HuH-7 (cell line): ENCODE measurements around the gene ORC1.
"Not testable (repeated sequence)": the region's sequence is repeated elsewhere in the genome, so short reads cannot be mapped to it uniquely, and the experiment has no call there.

Source experiments
- DNase-seq: peaks from one replicate; pipeline ENCODE4 v3.0.0; 2011; ENCODE audit warnings: low spot score

The ORC1 gene

GRCh38 chr1:52386458-52386857, 17.8 kb downstream of the ORC1 start:
- DNase-seq, result no peak

- DNase-seq, result no peak
Measured at GRCh38 chr1:52385376-52385775, 18.8 kb downstream of the ORC1 start.

- not testable (repeated sequence) for DNase-seq
Measured at GRCh38 chr1:52369851-52370250, 34.4 kb downstream of the ORC1 start.

GRCh38 chr1:52368383-52369172, 35.6 kb downstream of the ORC1 start:
- DNase-seq, result peak; percentile 75

GRCh38 chr1:52367272-52367671, 37.0 kb downstream of the ORC1 start:
- no peak for DNase-seq

GRCh38 chr1:52366517-52366827, 37.8 kb downstream of the ORC1 start:
- DNase-seq, result no peak

- DNase-seq, result peak; percentile 98
Measured at GRCh38 chr1:52365746-52366516, 38.3 kb downstream of the ORC1 start, which contains the start of gene CC2D1B. TSS of gene CC2D1B (minus strand) at chr1:52366205. CDS start at chr1:52364620, 1,585 bp downstream.

- DNase-seq, result peak; percentile 36
Measured at GRCh38 chr1:52365071-52365745, 39.0 kb downstream of the ORC1 start.

- DNase-seq, result peak; percentile 25
Measured at GRCh38 chr1:52364235-52364839, 39.9 kb downstream of the ORC1 start.

- no peak for DNase-seq
Measured at GRCh38 chr1:52360595-52360968, 43.6 kb downstream of the ORC1 start.

GRCh38 chr1:52359676-52360594, 44.3 kb downstream of the ORC1 start:
- DNase-seq, result no peak

GRCh38 chr1:52358851-52359497, 45.2 kb downstream of the ORC1 start:
- no peak for DNase-seq

GRCh38 chr1:52357397-52357796, 46.8 kb downstream of the ORC1 start:
- no peak for DNase-seq

GRCh38 chr1:52356818-52357355, 47.3 kb downstream of the ORC1 start:
- DNase-seq, result no peak

- DNase-seq, result no peak
Measured at GRCh38 chr1:52355847-52356505, 48.2 kb downstream of the ORC1 start.

GRCh38 chr1:52355436-52355835, 48.8 kb downstream of the ORC1 start:
- DNase-seq, result no peak

- DNase-seq, result no peak
Measured at GRCh38 chr1:52352690-52353089, 51.5 kb downstream of the ORC1 start.

GRCh38 chr1:52348704-52349300, 55.4 kb downstream of the ORC1 start:
- DNase-seq, result peak; percentile 43

- no peak for DNase-seq
Measured at GRCh38 chr1:52346653-52347052, 57.6 kb downstream of the ORC1 start.

GRCh38 chr1:52345252-52345651, 59.0 kb downstream of the ORC1 start:
- no peak for DNase-seq
